Activated T-cell treated with anti-CD3 and anti-CD28 coated beads, Interleukin-2, amount 50 U/mL, for 4 hours (primary cell): ENCODE results near the gene CEP350. TPM values are rescaled to one million over a fixed set of nuclear protein-coding genes. Genes with fewer than 3 reads are reported as not detected.

Experiments
- ATAC-seq, 2 donors: fragments of 200-7000 bp; cut with Tn5 transposase; one replicate each; pipeline ENCODE4 v1.10.0; 2021
- DNase-seq: peaks from one replicate; pipeline ENCODE4 v3.0.0-alpha.2; 2020
- H3K27me3 Mint-ChIP-seq: one replicate; pipeline ENCODE4 v1.8.0; 2021; ENCODE audit warnings: low read depth, mixed read lengths
- H3K36me3 Mint-ChIP-seq: one replicate; pipeline ENCODE4 v1.8.0; 2022; ENCODE audit warnings: mixed read lengths; ENCODE audit not compliant: insufficient read depth
- H3K4me1 Mint-ChIP-seq: one replicate; pipeline ENCODE4 v1.8.0; 2021; ENCODE audit warnings: low read depth, mixed read lengths
- H3K4me3 Mint-ChIP-seq: one replicate; pipeline ENCODE4 v1.8.0; 2021; ENCODE audit warnings: mild to moderate bottlenecking, moderate library complexity, mixed read lengths
- H3K9me3 Mint-ChIP-seq: one replicate; pipeline ENCODE4 v1.8.0; 2021; ENCODE audit warnings: mixed read lengths
- total RNA-seq, 3 donors: library from RNA; stranded (reverse); gene quantifications; one replicate each; pipeline ENCODE4 v1.2.1, GENCODE V29; 2021

CEP350 gene, protein sequence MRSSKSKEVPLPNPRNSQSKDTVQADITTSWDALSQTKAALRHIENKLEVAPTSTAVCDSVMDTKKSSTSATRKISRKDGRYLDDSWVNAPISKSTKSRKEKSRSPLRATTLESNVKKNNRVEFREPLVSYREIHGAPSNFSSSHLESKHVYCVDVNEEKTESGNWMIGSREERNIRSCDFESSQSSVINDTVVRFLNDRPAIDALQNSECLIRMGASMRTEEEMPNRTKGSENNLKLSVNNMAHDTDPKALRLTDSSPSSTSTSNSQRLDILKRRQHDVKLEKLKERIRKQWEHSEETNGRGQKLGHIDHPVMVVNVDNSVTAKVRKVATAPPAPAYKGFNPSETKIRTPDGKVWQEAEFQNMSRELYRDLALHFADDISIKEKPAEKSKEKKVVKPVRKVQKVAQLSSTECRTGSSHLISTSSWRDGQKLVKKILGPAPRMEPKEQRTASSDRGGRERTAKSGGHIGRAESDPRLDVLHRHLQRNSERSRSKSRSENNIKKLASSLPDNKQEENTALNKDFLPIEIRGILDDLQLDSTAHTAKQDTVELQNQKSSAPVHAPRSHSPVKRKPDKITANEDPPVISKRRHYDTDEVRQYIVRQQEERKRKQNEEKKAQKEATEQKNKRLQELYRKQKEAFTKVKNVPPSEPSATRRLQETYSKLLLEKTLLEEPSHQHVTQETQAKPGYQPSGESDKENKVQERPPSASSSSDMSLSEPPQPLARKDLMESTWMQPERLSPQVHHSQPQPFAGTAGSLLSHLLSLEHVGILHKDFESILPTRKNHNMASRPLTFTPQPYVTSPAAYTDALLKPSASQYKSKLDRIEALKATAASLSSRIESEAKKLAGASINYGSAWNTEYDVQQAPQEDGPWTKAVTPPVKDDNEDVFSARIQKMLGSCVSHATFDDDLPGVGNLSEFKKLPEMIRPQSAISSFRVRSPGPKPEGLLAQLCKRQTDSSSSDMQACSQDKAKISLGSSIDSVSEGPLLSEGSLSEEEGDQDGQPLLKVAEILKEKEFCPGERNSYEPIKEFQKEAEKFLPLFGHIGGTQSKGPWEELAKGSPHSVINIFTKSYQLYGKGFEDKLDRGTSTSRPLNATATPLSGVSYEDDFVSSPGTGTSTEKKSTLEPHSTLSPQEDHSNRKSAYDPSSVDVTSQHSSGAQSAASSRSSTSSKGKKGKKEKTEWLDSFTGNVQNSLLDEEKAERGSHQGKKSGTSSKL (N-terminal part only)
- total RNA-seq, result 10 to 100 TPM; 25.2 to 28.3 (median 28.1) TPM

GRCh38 chr1:179954493-179955286 is at the start of gene CEP350:
Gene CEP350, plus strand, starts transcription at chr1:179954810. Its CDS starts 31,372 bp downstream, at chr1:179986182.
- Mint-ChIP-seq H3K4me3 (peak within 1 kb of the TSS; percentile 88), H3K9me3 (no peaks in the 10 kb centered on the region), H3K27me3 (no peaks in the 10 kb centered on the region), H3K4me1 (peaks cover 56% of the 10 kb centered on the region), H3K36me3 (no peaks in the 10 kb centered on the region)
- DNase-seq, result peak; percentile 97
- ATAC-seq, result peak; percentile 94

DNA sequence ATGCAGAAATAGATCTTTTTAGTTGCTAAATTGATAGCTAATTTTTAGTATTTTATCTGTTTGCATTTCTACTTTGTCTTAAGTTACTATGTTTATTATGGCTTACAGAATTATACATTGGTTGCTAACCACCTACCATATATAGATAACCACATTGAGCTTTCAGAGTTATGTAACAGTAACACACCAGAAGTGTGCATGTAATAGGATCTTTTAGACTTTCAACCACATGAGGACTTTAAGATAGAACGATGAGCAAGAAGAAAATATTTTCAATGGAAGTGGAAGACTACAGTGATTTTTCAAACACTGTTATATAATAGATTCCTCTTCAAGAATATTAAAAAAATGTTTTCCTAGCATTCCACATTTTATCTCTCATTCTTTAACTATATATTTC is 43.7 kb upstream of the CEP350 start:
- DNase-seq (no peak), ATAC-seq (no peak)
- Mint-ChIP-seq H3K9me3 (no peaks in the 10 kb centered on the region), H3K4me3 (no peak overlapping the region), H3K36me3 (peaks cover 32% of the 10 kb centered on the region), H3K4me1 (peaks cover 4% of the 10 kb centered on the region), H3K27me3 (no peaks in the 10 kb centered on the region)

- H3K9me3 Mint-ChIP-seq, result no peaks in the 10 kb centered on the region
- DNase-seq, result no peak
- H3K4me1 Mint-ChIP-seq, result peaks cover 4% of the 10 kb centered on the region
- H3K4me3 Mint-ChIP-seq, result no peak overlapping the region
- H3K27me3 Mint-ChIP-seq, result no peaks in the 10 kb centered on the region
- no peak for ATAC-seq
- peaks cover 28% of the 10 kb centered on the region for H3K36me3 Mint-ChIP-seq
Observed at GRCh38 chr1:179911812-179912211, 42.8 kb upstream of the CEP350 start.

DNA sequence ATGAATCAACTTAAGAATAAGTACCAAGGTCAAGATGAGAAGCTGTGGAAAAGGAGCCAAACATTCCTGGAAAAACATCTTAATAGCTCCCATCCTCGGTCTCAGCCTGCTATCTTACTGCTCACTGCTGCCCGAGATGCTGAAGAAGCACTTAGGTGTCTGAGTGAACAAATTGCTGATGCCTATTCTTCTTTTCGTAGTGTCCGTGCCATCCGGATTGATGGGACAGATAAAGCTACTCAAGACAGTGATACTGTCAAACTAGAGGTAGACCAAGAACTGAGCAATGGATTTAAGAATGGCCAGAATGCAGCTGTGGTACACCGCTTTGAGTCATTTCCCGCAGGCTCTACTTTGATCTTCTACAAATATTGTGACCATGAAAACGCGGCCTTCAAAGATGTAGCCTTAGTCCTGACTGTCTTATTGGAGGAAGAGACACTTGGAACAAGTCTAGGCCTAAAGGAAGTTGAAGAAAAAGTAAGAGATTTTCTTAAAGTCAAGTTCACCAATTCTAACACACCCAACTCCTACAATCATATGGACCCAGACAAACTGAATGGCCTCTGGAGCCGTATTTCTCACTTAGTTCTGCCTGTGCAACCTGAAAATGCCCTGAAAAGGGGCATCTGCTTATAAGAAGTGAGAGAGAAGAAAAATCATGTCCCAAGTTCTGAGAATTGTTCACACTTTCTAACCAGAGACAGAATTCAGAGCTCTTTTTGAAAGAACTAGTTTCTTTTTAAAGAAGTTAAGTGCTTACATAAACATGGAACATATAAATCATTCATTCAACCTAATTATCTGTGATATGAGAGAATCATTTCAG is 36.8 kb upstream of the CEP350 start:
- no peak for DNase-seq

DNA sequence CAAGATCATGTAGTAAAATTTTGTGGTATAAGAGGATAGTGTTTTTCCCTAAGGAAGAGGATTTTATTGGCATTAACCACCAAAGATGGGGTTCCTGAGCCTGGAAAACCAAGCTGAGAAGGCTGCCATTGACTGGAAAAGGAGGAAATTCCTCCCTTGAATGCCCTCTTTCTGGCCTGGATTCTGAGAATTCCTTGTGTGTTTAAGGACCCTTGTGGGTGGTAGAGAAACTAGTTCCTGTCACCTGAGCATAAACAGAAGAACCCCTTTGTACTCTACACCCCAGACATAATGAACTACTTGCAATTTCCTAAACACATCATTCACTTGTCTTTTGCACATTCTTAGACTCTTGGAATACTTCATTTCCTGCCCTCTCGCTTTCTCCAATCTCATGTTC is 33.1 kb upstream of the CEP350 start:
- no peak overlapping the region for H3K4me3 Mint-ChIP-seq
- H3K27me3 Mint-ChIP-seq, result no peaks in the 10 kb centered on the region
- H3K4me1 Mint-ChIP-seq, result peaks cover 8% of the 10 kb centered on the region
- H3K9me3 Mint-ChIP-seq, result no peaks in the 10 kb centered on the region
- no peak for ATAC-seq
- H3K36me3 Mint-ChIP-seq, result peaks cover 30% of the 10 kb centered on the region
- no peak for DNase-seq

More for the DNA sequence above, 36.8 kb upstream of the CEP350 start:
- H3K27me3 Mint-ChIP-seq, result no peaks in the 10 kb centered on the region
- no peak for ATAC-seq
- H3K4me3 Mint-ChIP-seq, result no peak overlapping the region
- peaks cover 8% of the 10 kb centered on the region for H3K4me1 Mint-ChIP-seq
- peaks cover 33% of the 10 kb centered on the region for H3K36me3 Mint-ChIP-seq
- no peaks in the 10 kb centered on the region for H3K9me3 Mint-ChIP-seq

DNA sequence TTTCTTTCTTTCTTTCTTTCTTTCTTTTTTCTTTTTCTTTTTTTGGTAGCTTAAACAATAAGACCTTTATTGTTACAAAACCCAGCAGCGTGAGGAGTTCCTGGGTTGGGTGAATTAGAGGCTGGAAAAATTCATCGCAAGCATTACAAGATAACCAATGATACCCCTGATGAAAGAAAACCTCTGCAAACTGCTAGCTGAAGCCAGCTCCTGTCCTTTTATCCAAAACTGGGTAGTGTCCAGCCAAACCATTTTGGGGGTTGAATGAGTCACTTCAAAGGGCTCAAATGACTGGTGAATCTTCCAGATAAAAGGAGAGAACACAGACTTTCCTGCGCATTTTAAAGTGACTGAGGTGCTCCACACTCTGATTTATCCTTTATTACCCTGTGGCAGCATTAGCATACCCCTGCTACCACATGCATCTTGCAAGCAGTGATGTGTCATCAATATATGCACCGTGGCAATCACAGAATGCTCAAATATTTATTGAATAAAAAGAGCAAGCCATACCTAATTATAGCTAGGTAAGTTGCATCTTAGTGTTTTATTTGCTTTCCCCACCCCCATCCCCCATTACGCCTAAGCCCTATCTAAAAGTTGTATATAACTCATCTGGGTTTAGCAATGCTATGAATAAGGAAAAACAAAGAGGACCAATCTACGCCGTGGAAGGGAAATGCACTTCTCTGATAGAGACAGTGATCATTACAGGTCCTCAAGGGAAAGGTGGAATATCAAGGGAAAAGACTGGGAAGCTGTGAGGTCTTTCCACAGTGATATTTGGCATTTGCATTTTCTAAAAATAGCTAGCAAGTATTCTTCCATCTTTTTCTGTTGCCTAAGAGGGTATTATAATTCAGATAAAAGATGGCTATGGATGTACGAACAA is 32.4 kb upstream of the CEP350 start:
- ATAC-seq (no peak), DNase-seq (no peak)
- H3K9me3 Mint-ChIP-seq, result no peaks in the 10 kb centered on the region
- no peaks in the 10 kb centered on the region for H3K27me3 Mint-ChIP-seq
- H3K4me1 Mint-ChIP-seq, result peaks cover 8% of the 10 kb centered on the region
- H3K36me3 Mint-ChIP-seq, result peaks cover 30% of the 10 kb centered on the region
- no peak overlapping the region for H3K4me3 Mint-ChIP-seq

- H3K4me3 Mint-ChIP-seq, result no peak overlapping the region
- ATAC-seq (no peak), DNase-seq (no peak)
- no peaks in the 10 kb centered on the region for H3K27me3 Mint-ChIP-seq
- no peaks in the 10 kb centered on the region for H3K9me3 Mint-ChIP-seq
- H3K4me1 Mint-ChIP-seq, result peaks cover 5% of the 10 kb centered on the region
- H3K36me3 Mint-ChIP-seq, result peaks cover 22% of the 10 kb centered on the region
Observed at GRCh38 chr1:179923029-179923428, 31.6 kb upstream of the CEP350 start.

GRCh38 chr1:179924268-179924667 is 30.3 kb upstream of the CEP350 start:
- DNase-seq (no peak), ATAC-seq (no peak)
- H3K36me3 Mint-ChIP-seq, result peaks cover 13% of the 10 kb centered on the region
- H3K9me3 Mint-ChIP-seq, result no peaks in the 10 kb centered on the region
- no peaks in the 10 kb centered on the region for H3K4me1 Mint-ChIP-seq
- H3K4me3 Mint-ChIP-seq, result no peak overlapping the region
- H3K27me3 Mint-ChIP-seq, result no peaks in the 10 kb centered on the region

GRCh38 chr1:179925302-179925701 is 29.3 kb upstream of the CEP350 start:
- no peaks in the 10 kb centered on the region for H3K27me3 Mint-ChIP-seq
- no peak for ATAC-seq
- peaks cover 9% of the 10 kb centered on the region for H3K36me3 Mint-ChIP-seq
- DNase-seq, result no peak
- H3K4me3 Mint-ChIP-seq, result no peak overlapping the region
- no peaks in the 10 kb centered on the region for H3K9me3 Mint-ChIP-seq
- no peaks in the 10 kb centered on the region for H3K4me1 Mint-ChIP-seq

GRCh38 chr1:179925922-179926849 is 28.4 kb upstream of the CEP350 start:
- no peak overlapping the region for H3K4me3 Mint-ChIP-seq
- DNase-seq, result no peak
- H3K27me3 Mint-ChIP-seq, result no peaks in the 10 kb centered on the region
- no peaks in the 10 kb centered on the region for H3K4me1 Mint-ChIP-seq
- ATAC-seq, result no peak
- H3K9me3 Mint-ChIP-seq, result no peaks in the 10 kb centered on the region
- peaks cover 7% of the 10 kb centered on the region for H3K36me3 Mint-ChIP-seq

- H3K27me3 Mint-ChIP-seq, result no peaks in the 10 kb centered on the region
- no peaks in the 10 kb centered on the region for H3K4me1 Mint-ChIP-seq
- peaks cover 6% of the 10 kb centered on the region for H3K36me3 Mint-ChIP-seq
- DNase-seq (no peak), ATAC-seq (no peak)
- H3K9me3 Mint-ChIP-seq, result no peaks in the 10 kb centered on the region
- no peak overlapping the region for H3K4me3 Mint-ChIP-seq
Observed at GRCh38 chr1:179926850-179927205, 27.8 kb upstream of the CEP350 start.
